ENCODE measurements around the gene SELENOI. TPM values are rescaled to one million over a fixed set of nuclear protein-coding genes. Genes with fewer than 3 reads are reported as not detected.
A peak's percentile ranks its signal among the peaks of the same experiment; 100 is the strongest.
"Not testable (repeated sequence)": the region's sequence is repeated elsewhere in the genome, so short reads cannot be mapped to it uniquely, and the experiment has no call there.

Gene SELENOI
- total RNA-seq, 1 experiment from 2014 or later: 20.3 TPM

- no peak for DNase-seq (ENCODE audit: low read depth)
Measured at GRCh38 chr2:26356111-26356510, 10.2 kb downstream of the SELENOI start.

DNA sequence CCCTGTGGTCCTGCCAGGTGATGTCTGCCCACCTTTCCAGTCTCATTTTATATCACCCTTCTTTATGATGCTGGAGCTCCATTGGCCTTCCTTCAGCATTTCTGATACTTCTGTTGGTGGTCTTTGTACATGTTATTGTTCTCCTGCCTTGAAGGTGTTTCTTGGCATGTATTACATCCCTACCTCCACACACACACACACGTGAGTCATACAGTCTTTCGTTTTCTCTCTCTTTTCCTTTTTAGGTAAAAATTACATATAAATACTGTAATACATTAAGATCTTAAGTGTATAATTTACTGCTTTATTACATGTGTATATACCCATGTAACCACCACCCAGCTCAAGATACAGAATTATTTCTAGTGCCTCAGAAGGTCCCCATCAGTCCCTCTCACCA, 10.8 kb downstream of the SELENOI start:
- no peak for DNase-seq (ENCODE audit: low read depth)

- no peak for DNase-seq (ENCODE audit: low read depth)
Measured at GRCh38 chr2:26359886-26360473, 14.0 kb downstream of the SELENOI start.

- DNase-seq (ENCODE audit: low read depth): peak; percentile 9
Measured at GRCh38 chr2:26363323-26363722, 17.4 kb downstream of the SELENOI start.

GRCh38 chr2:26363958-26364357, 18.0 kb downstream of the SELENOI start:
- DNase-seq (ENCODE audit: low read depth): no peak

DNA sequence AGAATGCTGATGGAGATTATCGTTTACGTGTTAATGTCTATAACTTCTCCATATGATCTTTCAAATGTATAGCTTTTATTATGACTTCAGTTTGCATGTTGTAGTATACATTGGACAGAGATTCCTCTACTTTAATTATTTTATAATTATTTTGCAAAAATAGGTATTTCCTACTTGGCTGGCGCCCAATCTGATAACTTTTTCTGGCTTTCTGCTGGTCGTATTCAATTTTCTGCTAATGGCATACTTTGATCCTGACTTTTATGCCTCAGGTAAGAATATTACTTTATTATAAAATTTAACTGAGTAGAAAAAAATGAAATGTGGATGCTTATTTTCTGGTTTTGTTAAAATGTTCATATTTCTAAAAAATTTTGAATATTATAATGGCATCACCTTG, 18.7 kb downstream of the SELENOI start:
- no peak for DNase-seq (ENCODE audit: low read depth)

GRCh38 chr2:26366957-26367356, 21.0 kb downstream of the SELENOI start:
- DNase-seq (ENCODE audit: low read depth): no peak

DNA sequence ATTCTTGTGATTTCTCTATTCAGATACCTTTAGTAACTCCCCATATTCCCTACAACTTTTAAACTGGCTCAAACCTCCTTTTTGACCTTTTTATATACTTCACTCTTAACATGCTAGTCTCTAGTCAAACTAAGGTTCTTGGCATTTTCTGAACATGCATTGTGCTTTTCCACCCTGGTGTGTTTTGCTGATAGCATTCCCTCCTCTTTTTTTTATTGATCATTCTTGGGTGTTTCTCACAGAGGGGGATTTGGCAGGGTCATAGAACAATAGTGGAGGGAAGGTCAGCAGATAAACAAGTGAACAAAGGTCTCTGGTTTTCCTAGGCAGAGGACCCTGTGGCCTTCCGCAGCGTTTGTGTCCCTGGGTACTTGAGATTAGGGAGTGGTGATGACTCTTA, 23.7 kb downstream of the SELENOI start:
- not testable (repeated sequence) for DNase-seq (ENCODE audit: low read depth)

GRCh38 chr2:26370909-26371308, 25.0 kb downstream of the SELENOI start:
- DNase-seq (ENCODE audit: low read depth): not testable (repeated sequence)

DNA sequence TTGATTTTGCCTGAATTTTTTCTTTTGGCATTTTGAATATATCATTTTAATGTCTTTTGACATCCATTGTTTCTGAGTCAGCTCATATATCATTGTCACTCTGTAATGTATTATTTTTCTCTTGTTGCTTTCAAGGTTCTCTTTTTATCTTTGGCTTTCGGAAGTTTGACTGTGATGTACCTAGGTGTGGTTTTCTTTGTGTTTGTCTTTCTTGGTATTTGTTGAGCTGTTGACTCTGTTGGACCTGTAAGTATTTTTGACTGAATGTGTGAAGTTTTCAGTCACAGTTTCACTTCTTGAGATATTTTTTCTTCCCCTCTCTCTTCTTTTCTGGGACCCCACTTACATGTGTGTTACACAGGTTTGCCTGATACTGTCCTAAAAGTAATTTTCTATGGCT, 30.9 kb downstream of the SELENOI start:
- no peak for DNase-seq (ENCODE audit: low read depth)

GRCh38 chr2:26380281-26380680, 34.3 kb downstream of the SELENOI start:
- no peak for DNase-seq (ENCODE audit: low read depth)

DNA sequence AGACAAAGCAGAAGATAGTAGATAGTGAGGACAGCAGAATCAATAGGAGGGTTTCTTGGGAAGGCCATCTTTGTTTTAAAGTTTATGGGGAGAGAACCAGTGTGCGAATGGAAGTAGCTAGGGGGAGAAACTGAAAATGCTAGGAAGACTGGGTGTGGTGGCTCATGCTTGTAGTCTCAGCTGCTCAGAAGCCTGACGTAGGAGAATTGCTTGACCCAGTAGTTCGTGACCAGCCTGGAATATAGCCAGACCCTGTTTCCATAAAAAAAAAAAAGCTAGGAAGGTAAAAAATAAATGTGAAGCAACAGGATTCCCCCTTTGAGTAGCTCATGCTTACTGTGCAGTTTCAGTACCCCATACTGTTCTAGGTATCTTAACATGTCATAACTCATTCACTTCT, 36.6 kb downstream of the SELENOI start:
- DNase-seq (ENCODE audit: low read depth): no peak

DNA sequence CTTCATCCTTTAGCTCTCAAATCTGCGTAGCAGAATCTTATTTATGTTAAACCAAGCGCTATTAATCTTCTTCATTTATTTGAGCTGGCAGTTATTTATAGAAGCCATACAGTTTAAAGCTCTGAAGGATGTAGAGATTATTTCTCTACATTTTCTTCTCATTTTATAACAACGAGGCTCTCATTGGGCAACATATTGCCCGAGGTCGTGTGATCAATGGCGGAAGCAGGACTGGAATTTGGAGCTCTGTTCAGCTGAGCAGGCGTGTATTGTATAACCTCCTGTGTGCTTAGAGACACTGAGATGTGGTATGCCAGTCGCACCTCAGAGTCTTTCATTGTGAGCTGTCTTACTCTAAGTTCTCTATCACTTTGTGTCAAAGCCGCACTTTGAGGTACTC, 38.2 kb downstream of the SELENOI start:
- DNase-seq (ENCODE audit: low read depth): peak; percentile 11

DNA sequence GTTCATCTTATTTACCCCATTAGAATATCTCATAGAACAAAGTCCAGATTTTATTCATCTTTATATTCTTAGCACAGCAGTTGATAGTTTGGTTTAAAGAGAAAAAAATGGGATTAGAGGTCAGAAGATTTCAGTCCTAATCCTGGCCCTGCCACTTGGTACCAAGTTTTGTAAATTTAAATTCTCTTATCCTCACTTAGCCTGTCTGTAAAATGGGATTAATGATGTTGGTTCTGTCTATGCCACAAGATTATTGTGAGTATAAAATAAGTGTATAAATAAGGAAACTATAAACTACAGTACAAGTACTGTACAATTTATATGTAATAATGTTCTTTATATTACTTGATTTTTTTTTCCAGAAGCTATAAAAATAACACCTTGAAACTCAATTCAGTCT, 38.7 kb downstream of the SELENOI start:
- DNase-seq (ENCODE audit: low read depth): no peak

DNA sequence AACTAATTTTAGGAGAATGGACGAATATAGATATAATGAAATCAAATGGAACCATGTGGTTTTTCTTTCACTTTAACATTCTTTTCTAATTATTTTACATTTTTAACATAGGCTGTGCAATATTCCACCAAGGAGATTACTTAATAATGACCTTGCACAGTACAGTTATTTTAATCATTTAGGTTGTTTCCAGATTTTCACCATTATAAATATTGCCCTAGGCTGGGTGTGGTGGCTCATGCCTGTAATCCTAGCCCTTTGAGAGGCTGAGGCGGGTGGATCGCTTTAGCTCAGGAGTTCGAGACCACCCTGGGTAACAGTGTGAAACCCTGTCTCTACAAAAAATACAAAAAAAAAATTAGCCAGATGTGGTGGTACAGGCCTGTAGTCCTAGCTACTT, 41.2 kb downstream of the SELENOI start:
- no peak for DNase-seq (ENCODE audit: low read depth)

DNA sequence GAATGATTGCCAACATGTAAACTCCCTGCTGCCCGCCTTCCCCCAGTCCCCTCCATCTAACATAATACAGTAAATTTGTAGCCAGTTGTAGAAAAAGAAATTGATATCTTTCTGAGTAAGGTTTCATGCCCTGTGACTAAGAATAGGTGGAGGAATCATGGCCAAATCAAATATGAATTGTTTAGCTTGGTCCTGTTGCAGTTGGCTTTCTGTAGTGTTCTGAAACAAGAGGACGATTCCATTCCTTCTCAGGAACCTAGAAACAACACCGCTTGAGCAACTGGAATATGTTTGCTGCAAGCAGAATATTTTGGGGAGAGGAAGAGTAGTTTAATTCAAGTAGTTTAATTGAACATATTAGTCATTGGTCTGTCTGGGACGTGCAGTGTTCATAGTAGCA, 48.8 kb downstream of the SELENOI start:
- no peak for DNase-seq (ENCODE audit: low read depth)

DNA sequence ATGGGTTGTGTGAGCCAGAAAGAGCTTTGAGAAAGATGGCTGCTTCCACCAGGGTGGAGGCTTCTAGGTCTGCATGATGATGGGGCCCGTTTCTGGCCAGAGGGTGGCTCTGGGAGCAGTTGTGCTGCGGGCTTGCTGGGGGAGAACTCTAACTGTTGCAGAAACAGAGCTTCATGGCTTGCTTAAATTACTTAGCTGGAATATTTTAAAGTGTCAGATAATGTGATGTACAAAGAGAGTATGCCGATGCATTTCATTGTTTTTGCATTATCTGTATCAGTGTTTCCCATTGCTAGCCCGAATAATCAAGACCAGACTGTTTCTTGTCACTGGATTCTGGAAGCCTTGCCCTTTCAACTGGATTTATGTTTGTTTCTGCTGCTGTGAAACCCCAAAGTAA, 49.5 kb downstream of the SELENOI start:
- no peak for DNase-seq (ENCODE audit: low read depth)

DNA sequence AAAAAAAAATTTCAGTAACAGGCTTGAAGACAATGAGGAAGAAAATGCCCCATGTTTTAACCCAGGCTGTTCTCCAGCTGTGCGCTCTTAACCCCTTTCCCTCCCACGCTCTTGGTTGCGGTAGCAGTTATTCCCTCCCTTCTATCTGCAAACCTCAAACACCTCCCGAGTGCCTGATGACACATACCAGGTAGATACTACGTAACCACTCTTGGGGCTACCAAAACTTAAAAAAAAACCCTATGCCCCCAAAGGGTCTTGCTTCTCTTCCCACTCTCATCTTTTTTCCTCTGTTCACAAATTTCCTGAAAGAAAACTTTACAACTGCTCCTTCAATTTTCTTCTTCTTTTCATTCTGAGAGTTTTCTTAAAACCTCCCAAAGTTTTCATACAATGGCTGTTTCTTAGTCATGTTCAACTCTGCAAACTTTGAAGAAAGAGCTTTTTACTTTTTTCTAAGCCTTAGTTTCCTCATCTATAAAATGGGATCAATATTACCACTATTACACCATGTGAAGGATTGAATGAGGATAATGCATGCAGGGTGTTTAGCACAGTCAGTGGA, 50.9 kb downstream of the SELENOI start:
- no peak for DNase-seq (ENCODE audit: low read depth)

- DNase-seq (ENCODE audit: low read depth): peak; percentile 33
Measured at GRCh38 chr2:26399771-26400376, 53.9 kb downstream of the SELENOI start.

DNA sequence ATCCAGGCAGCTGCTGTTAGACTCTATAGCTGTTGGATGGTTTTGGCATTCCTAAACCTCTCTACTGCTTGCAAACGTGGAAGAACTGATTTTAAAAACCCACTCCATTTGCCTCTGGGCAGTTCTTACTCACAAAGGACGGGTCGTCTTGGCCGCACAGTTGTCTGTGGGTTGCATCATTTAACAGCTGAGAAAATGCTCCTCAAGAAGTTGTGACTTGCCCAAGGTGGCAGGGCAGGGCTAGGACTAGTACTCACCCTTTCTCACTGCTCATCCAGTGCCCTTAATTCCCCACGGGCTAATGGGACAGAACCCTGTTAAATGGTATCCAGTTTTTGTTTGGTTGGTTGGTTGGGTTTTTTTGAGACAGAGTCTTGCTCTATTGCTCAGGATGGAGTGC, 54.8 kb downstream of the SELENOI start:
- no peak for DNase-seq (ENCODE audit: low read depth)

GRCh38 chr2:26401739-26402541, 56.0 kb downstream of the SELENOI start, which contains the start of gene DRC1:
DRC1 (plus strand) TSS chr2:26401920; CDS start chr2:26401990, 70 bp downstream.
- DNase-seq (ENCODE audit: low read depth): peak; percentile 83

- DNase-seq (ENCODE audit: low read depth): no peak
Measured at GRCh38 chr2:26407526-26407925, 61.6 kb downstream of the SELENOI start.

GRCh38 chr2:26409785-26410184, 63.8 kb downstream of the SELENOI start:
- DNase-seq (ENCODE audit: low read depth): no peak

Data from RPMI7951 (cell line).